Tibial nerve (tissue), 4 donors: ENCODE results near the gene HSPA1L. TPM values are rescaled to one million over a fixed set of nuclear protein-coding genes. Genes with fewer than 3 reads are reported as not detected.
A peak's percentile ranks its signal among the peaks of the same experiment; 100 is the strongest.
"Not testable (repeated sequence)": the region's sequence is repeated elsewhere in the genome, so short reads cannot be mapped to it uniquely, and the experiment has no call there.

ENCODE experiments used
- DNase-seq, 2 donors: peaks; one replicate each; pipeline ENCODE4 v3.0.0-alpha.2; 2019; ENCODE audit warnings: low spot score in 2 of 2
- H3K27ac ChIP-seq, 4 donors: fragments of 200-600 bp; sonication (generic) in 3 of 4; one replicate each; pipeline ENCODE4 v1.5.1; 2017 to 2019; ENCODE audit warnings: mild to moderate bottlenecking in 1 of 4
- H3K27me3 ChIP-seq, 2 donors: fragments of 200-600 bp; sonication (generic) in 1 of 2; one replicate each; pipeline versions ENCODE4 v1.5.1 to v1.6.0; 2017 to 2019
- H3K36me3 ChIP-seq, 3 donors: fragments of 200-600 bp; sonication (generic); one replicate each; pipeline ENCODE4 v1.5.1; 2018 to 2019
- H3K4me1 ChIP-seq, 4 donors: fragments of 200-600 bp; sonication (generic) in 3 of 4; one replicate each; pipeline ENCODE4 v1.5.1; 2017 to 2019
- H3K4me3 ChIP-seq, 4 donors: fragments of 200-600 bp; sonication (generic) in 3 of 4; one replicate each; pipeline ENCODE4 v1.5.1; 2017 to 2019; ENCODE audit warnings: mild to moderate bottlenecking in 1 of 4, moderate library complexity in 1 of 4
- H3K9me3 ChIP-seq, 4 donors: fragments of 200-600 bp; sonication (generic) in 3 of 4; one replicate each; pipeline ENCODE4 v1.5.1; 2017 to 2019
- EP300 ChIP-seq, 2 donors: sonication (generic); formaldehyde crosslinking; IDR thresholded peaks; one replicate each; pipeline ENCODE4 v1.6.1; 2017; ENCODE audit warnings: antibody characterized with exemption in 2 of 2, mild to moderate bottlenecking in 1 of 2
- POLR2A ChIP-seq, 2 donors: fragments of 450-650 bp; IDR thresholded peaks; one replicate each; pipeline ENCODE4 v1.6.1; 2017; ENCODE audit warnings: antibody characterized with exemption in 2 of 2, mild to moderate bottlenecking in 2 of 2, moderate library complexity in 2 of 2
- WGBS, 2 donors: methylation state at CpG; one replicate each; pipeline ENCODE4 v1.1.5; 2018; 5-methylcytosine and 5-hydroxymethylcytosine counted together
- total RNA-seq, 4 donors: library from RNA; depleted of rRNA; stranded (reverse); fragments of >200 nt; gene quantifications; one replicate each; pipeline ENCODE4 v1.1.0, GENCODE V29; 2016
- TF ChIP-seq, protein P1 (sequence below), 5 experiments: fragments of 200-600 bp in 3 of 5; fragments of 450-650 bp in 2 of 5; sonication (generic) in 3 of 5; IDR thresholded peaks; one replicate each; pipeline ENCODE4 v1.5.1; 2016 to 2019; ENCODE audit warnings: antibody characterized with exemption in 5 of 5, mild to moderate bottlenecking in 3 of 5, moderate library complexity in 2 of 5

The HSPA1L gene
- 1 to 10 TPM in 2 of 4 donors, under 1 TPM in 2; 0.20 to 2.4 (median 1.2) TPM for total RNA-seq

DNA sequence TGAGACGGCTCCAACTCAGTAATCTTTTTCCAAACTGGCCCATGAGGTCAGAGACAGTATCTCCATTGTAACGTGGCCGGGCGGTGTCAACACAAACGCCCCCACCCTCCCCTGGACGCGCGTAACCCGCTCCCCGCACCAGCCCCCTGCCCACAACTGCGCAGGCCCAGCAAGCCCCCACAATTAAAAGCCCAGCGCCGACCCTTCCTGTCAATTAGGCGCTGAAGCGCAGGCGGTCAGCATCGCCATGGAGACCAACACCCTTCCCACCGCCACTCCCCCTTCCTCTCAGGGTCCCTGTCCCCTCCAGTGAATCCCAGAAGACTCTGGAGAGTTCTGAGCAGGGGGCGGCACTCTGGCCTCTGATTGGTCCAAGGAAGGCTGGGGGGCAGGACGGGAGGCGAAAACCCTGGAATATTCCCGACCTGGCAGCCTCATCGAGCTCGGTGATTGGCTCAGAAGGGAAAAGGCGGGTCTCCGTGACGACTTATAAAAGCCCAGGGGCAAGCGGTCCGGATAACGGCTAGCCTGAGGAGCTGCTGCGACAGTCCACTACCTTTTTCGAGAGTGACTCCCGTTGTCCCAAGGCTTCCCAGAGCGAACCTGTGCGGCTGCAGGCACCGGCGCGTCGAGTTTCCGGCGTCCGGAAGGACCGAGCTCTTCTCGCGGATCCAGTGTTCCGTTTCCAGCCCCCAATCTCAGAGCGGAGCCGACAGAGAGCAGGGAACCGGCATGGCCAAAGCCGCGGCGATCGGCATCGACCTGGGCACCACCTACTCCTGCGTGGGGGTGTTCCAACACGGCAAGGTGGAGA, at the start of gene HSPA1L, which contains the start of gene HSPA1A:
Gene HSPA1L (minus strand): TSS at position 259 of the 814 bp plus-strand sequence. CDS start 3,311 bp downstream, outside the sequence.
Gene HSPA1A (plus strand): TSS at position 519 of the 814 bp plus-strand sequence. CDS start 214 bp downstream, at position 733.
- no peaks in the 10 kb centered on the region for H3K27me3 ChIP-seq
- peak; percentile 89 to 94 for DNase-seq
- peak within 1 kb of the TSS; percentile 57 to 71 (median 61) for H3K4me3 ChIP-seq
- 0 to 2% methylated on average over 13 to 54 of the region's 56 CpGs for WGBS, 2 donors
- H3K4me1 ChIP-seq = peaks cover 0 to 42% (median 35%) of the 10 kb centered on the region in 4 donors
- no peaks in the 10 kb centered on the region for H3K9me3 ChIP-seq
- H3K27ac ChIP-seq = peak within 1 kb of the TSS; percentile 96 to 100 (median 98)
- peak; percentile 100 for TF ChIP-seq POLR2A (IDR thresholded peaks at IDR 0.05)
- TF ChIP-seq, protein P1, sequence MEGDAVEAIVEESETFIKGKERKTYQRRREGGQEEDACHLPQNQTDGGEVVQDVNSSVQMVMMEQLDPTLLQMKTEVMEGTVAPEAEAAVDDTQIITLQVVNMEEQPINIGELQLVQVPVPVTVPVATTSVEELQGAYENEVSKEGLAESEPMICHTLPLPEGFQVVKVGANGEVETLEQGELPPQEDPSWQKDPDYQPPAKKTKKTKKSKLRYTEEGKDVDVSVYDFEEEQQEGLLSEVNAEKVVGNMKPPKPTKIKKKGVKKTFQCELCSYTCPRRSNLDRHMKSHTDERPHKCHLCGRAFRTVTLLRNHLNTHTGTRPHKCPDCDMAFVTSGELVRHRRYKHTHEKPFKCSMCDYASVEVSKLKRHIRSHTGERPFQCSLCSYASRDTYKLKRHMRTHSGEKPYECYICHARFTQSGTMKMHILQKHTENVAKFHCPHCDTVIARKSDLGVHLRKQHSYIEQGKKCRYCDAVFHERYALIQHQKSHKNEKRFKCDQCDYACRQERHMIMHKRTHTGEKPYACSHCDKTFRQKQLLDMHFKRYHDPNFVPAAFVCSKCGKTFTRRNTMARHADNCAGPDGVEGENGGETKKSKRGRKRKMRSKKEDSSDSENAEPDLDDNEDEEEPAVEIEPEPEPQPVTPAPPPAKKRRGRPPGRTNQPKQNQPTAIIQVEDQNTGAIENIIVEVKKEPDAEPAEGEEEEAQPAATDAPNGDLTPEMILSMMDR (IDR thresholded peaks at IDR 0.05) = peak in 2 of 5 experiments; percentile 42 to 51
- peak; percentile 72 to 100 for TF ChIP-seq EP300 (IDR thresholded peaks at IDR 0.05)
- H3K36me3 ChIP-seq = peaks cover 0 to 17% (median 0%) of the 10 kb centered on the region in 3 donors

DNA sequence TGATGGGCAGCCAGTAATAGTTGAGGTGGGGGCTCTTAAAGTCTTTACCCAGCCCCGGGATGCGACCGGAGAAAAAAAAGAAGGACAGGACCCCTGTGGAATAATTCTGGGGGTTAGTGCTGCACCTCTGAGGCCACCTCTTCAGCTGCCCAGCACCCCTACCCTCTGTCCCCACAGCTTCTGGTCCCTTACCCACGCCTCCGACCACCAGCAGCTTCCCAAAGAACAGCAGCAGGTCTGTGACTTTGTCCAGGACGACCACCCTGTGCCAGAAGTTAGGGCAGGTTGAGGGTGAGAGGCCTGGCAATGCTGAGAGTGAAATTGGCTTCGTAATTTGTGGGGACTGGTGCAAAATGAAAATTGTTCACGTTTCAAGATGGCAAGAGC, 49.7 kb upstream of the HSPA1L start:
- H3K27ac ChIP-seq = peak overlapping the region in 3 of 4 donors; percentile 36 to 89 (median 89)
- H3K4me1 ChIP-seq = peaks cover 0 to 35% (median 16%) of the 10 kb centered on the region in 4 donors
- no peak for DNase-seq
- WGBS, 2 donors = 72 to 80% methylated on average over 8 of the region's 8 CpGs
- H3K36me3 ChIP-seq = peaks cover 0 to 12% (median 0%) of the 10 kb centered on the region in 3 donors
- TF ChIP-seq, protein P1 (IDR thresholded peaks at IDR 0.05) = no peak
- TF ChIP-seq EP300 (IDR thresholded peaks at IDR 0.05) (no peak), POLR2A (IDR thresholded peaks at IDR 0.05) (no peak)
- H3K27me3 ChIP-seq = no peaks in the 10 kb centered on the region
- H3K4me3 ChIP-seq = no peak overlapping the region
- no peaks in the 10 kb centered on the region for H3K9me3 ChIP-seq

DNA sequence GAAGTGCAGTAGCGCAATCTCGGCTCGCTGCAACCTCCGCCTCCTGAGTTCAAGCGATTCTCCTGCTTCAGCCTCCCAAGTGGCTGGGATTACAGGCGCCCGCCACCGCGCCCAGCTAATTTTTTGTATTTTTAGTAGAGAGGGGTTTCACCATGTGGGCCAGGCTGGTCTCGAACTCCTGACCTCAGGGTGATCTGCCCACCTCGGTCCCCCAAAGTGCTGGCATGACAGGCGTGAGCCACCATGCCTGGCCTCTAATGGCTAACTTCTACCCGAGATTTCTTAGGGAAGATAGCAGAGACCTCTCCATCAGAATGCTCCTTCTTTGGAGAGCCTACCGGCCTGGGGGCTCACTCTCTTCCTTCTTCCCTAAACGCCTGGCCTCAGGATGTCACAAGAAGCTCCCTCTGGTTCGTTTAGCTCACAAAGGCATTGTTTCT, 49.1 kb upstream of the HSPA1L start:
- H3K4me3 ChIP-seq = peak overlapping the region; percentile 26 to 69 (median 42)
- not testable (repeated sequence) for DNase-seq, H3K9me3 ChIP-seq, H3K27me3 ChIP-seq
- TF ChIP-seq, protein P1 (IDR thresholded peaks at IDR 0.05) = peak in 1 of 5 experiments; percentile 5
- peak overlapping the region in 3 of 4 donors; percentile 67 to 89 (median 89) for H3K27ac ChIP-seq
- H3K4me1 ChIP-seq = peaks cover 0 to 35% (median 16%) of the 10 kb centered on the region in 4 donors
- H3K36me3 ChIP-seq = peaks cover 3 to 19% (median 6%) of the 10 kb centered on the region in 3 donors
- 14 to 16% methylated on average over 15 to 16 of the region's 16 CpGs for WGBS, 2 donors

DNA sequence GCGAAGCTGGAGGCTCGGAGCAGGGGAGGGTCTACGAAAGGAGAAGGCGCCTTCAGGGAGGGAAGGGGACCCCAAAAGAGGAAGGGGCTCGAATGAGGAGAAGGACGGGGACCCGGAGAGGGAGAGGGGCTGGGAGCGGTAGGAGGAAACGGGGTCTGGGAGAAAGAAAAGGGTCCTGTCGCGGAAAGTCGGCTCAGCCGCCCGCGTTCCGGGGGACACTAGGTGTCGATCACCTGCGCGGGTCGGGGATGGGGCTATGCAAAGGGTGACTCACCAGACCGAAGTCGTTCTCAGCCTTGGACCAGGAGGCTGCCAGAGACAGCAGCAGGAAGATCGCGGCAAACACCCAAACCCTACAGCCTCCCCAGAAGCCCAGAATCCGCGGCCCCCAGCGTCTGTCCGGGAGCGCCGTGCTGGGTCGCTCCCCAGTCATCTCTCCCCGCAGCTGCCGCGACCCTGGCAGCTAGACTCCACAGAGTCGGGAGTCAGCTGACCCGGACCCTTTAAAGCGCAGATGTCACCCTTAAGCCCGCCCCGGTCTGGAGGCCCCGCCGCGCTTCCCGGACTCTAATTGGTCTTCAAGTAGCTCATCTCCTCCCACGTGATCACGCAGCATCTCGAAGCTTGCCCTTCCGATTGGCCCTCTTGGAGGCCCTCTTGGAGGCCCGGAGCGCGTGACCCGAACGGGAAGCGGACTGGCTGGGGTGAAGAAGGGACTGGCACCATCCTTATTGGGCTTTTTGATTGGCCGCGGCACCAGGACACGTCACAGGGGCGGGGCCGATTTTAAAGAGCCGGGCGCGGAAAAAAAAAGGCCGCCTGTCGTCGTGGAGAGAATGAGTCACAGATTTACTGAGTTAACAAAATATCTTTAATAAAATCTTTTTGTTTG, 47.5 kb upstream of the HSPA1L start, which contains the start of gene NEU1:
Gene NEU1 (minus strand): TSS at position 478 of the 892 bp plus-strand sequence. CDS start 45 bp downstream, at position 433.
- no peaks in the 10 kb centered on the region for H3K27me3 ChIP-seq
- 0 to 1% methylated on average over 64 of the region's 64 CpGs for WGBS, 2 donors
- TF ChIP-seq EP300 (IDR thresholded peaks at IDR 0.05) (peak; percentile 98 to 99), POLR2A (IDR thresholded peaks at IDR 0.05) (peak; percentile 92 to 97)
- TF ChIP-seq, protein P1 (IDR thresholded peaks at IDR 0.05) = peak in 2 of 5 experiments; percentile 42 to 51
- peak within 1 kb of the TSS; percentile 75 to 89 (median 85) for H3K27ac ChIP-seq
- DNase-seq = peak; percentile 98 to 99
- H3K4me3 ChIP-seq = peak within 1 kb of the TSS; percentile 40 to 69 (median 67)
- H3K9me3 ChIP-seq = no peaks in the 10 kb centered on the region
- peaks cover 0 to 35% (median 16%) of the 10 kb centered on the region in 4 donors for H3K4me1 ChIP-seq
- H3K36me3 ChIP-seq = peaks cover 3 to 35% (median 10%) of the 10 kb centered on the region in 3 donors
